PC-9 (cell line): ENCODE data around the gene HES5. TPM values are rescaled to one million over a fixed set of nuclear protein-coding genes. Genes with fewer than 3 reads are reported as not detected.

Source experiments
- BruUV-seq: library from RNA; stranded (reverse); fragments of 400-500 nt; replicated peaks from 2 replicates; lab custom pipeline; 2021; lab: Mats Ljungman, UMichigan
- CTCF ChIA-PET: fragments of 300-600 bp; sonication (Branson Sonifier 250); formaldehyde crosslinking; loops from one replicate; lab custom pipeline; 2022; ENCODE audit warnings: antibody characterized with exemption; lab: Charles Lee
- POLR2A ChIA-PET: fragments of 300-600 bp; sonication (Branson Sonifier 250); formaldehyde crosslinking; loops from one replicate; lab custom pipeline; 2022; ENCODE audit warnings: antibody characterized with exemption; ENCODE audit not compliant: unreplicated experiment; lab: Charles Lee
- DNase-seq, 2 experiments: peaks; one replicate each; pipeline versions ENCODE4 v3.0.0 to v3.0.0-alpha.2; 2015 to 2022; ENCODE audit warnings: mixed read lengths in 1 of 2
- H2AFZ ChIP-seq: fragments of 200-600 bp; sonication (generic); 2 replicates; pipeline ENCODE4 v1.8.1; 2017; ENCODE audit warnings: antibody characterized with exemption
- H3F3A ChIP-seq: fragments of 200-600 bp; sonication (generic); 2 replicates; pipeline ENCODE4 v1.8.1; 2017; ENCODE audit warnings: antibody characterized with exemption, mild to moderate bottlenecking, low read depth; ENCODE audit not compliant: insufficient read depth
- H3K27ac ChIP-seq: fragments of 200-600 bp; sonication (generic); 2 replicates; pipeline ENCODE4 v1.6.1; 2016; ENCODE audit warnings: mixed run types
- H3K27me3 ChIP-seq: fragments of 200-600 bp; sonication (generic); 2 replicates; pipeline ENCODE4 v1.6.1; 2016; ENCODE audit warnings: low read depth, mixed run types; ENCODE audit not compliant: insufficient read depth
- H3K36me3 ChIP-seq: fragments of 200-600 bp; sonication (generic); 2 replicates; pipeline ENCODE4 v1.6.1; 2016; ENCODE audit warnings: low read depth, mixed run types
- H3K4me1 ChIP-seq: fragments of 200-600 bp; sonication (generic); replicated peaks from 2 replicates; pipeline ENCODE4 v1.6.1; 2016; ENCODE audit warnings: mixed run types; ENCODE audit not compliant: insufficient read depth
- H3K4me2 ChIP-seq: fragments of 200-600 bp; sonication (generic); 2 replicates; pipeline ENCODE4 v1.6.1; 2017; ENCODE audit warnings: mixed run types
- H3K4me3 ChIP-seq: fragments of 200-600 bp; sonication (generic); 2 replicates; pipeline ENCODE4 v1.6.1; 2016; ENCODE audit warnings: mixed run types
- H3K79me2 ChIP-seq: fragments of 200-600 bp; sonication (generic); 2 replicates; pipeline ENCODE4 v1.6.1; 2017; ENCODE audit warnings: low read depth, mixed run types
- H3K9me2 ChIP-seq: fragments of 200-600 bp; sonication (generic); 2 replicates; pipeline ENCODE4 v1.8.1; 2017; ENCODE audit warnings: mild to moderate bottlenecking; ENCODE audit not compliant: insufficient read depth
- H3K9me3 ChIP-seq: fragments of 200-600 bp; sonication (generic); 2 replicates; pipeline ENCODE4 v1.8.1; 2016; ENCODE audit warnings: low read depth; ENCODE audit not compliant: insufficient read depth
- H4K20me1 ChIP-seq: fragments of 200-600 bp; sonication (generic); 2 replicates; pipeline ENCODE4 v1.8.1; 2017; ENCODE audit not compliant: insufficient read depth
- EZH2 ChIP-seq: fragments of 200-600 bp; sonication (generic); IDR thresholded peaks from 2 replicates; pipeline ENCODE4 v1.8.0; 2017; ENCODE audit warnings: antibody characterized with exemption, low read depth
- intact Hi-C: fragments of 100-400 bp; cut with micrococcal nuclease; formaldehyde crosslinking; loops from one replicate; pipeline ENCODE4 v1.10.0; 2022; ENCODE audit not compliant: unreplicated experiment
- total RNA-seq: library from RNA; stranded (reverse); gene quantifications from 2 replicates; pipeline ENCODE4 v1.2.3, GENCODE V29; 2021
- TF ChIP-seq, protein P1 (sequence below): fragments of 200-600 bp; sonication (generic); conservative IDR thresholded peaks from 2 replicates; pipeline ENCODE4 v1.6.1; 2017; ENCODE audit warnings: mixed run types, antibody characterized with exemption, mild to moderate bottlenecking, moderate library complexity

The HES5 gene
- total RNA-seq, 1 experiment from 2014 or later = not detected

GRCh38 chr1:2527556-2527860, 2.6 kb downstream of the HES5 start:
- Histone ChIP-seq H3K79me2 (peaks cover 35% of the 10 kb centered on the region), H3K9me3 (no peaks in the 10 kb centered on the region), H3K9me2 (no peaks in the 10 kb centered on the region), H3K4me3 (no peak overlapping the region), H3K36me3 (no peaks in the 10 kb centered on the region), H3F3A (peaks cover 6% of the 10 kb centered on the region; the same call in 1 of the 2 replicates), H3K27me3 (peaks cover 21% of the 10 kb centered on the region), H3K4me1 (peaks cover 18% of the 10 kb centered on the region), H4K20me1 (peaks cover 26% of the 10 kb centered on the region), H2AFZ (no peak overlapping the region), H3K4me2 (no peak overlapping the region), H3K27ac (no peak overlapping the region)
- no TSS peak for BruUV-seq
- DNase-seq = no peak
- ChIA-PET POLR2A (no interaction called here), CTCF (no interaction called here)
- TF ChIP-seq EZH2 = no peak
- TF ChIP-seq, protein P1, sequence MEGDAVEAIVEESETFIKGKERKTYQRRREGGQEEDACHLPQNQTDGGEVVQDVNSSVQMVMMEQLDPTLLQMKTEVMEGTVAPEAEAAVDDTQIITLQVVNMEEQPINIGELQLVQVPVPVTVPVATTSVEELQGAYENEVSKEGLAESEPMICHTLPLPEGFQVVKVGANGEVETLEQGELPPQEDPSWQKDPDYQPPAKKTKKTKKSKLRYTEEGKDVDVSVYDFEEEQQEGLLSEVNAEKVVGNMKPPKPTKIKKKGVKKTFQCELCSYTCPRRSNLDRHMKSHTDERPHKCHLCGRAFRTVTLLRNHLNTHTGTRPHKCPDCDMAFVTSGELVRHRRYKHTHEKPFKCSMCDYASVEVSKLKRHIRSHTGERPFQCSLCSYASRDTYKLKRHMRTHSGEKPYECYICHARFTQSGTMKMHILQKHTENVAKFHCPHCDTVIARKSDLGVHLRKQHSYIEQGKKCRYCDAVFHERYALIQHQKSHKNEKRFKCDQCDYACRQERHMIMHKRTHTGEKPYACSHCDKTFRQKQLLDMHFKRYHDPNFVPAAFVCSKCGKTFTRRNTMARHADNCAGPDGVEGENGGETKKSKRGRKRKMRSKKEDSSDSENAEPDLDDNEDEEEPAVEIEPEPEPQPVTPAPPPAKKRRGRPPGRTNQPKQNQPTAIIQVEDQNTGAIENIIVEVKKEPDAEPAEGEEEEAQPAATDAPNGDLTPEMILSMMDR = no peak
- intact Hi-C loops = loop anchor here (1.0 to 5.0 kb wide), 3 partner anchors 8 to 115 kb away; partner anchors contain the start of genes PEX10 and PRXL2B

GRCh38 chr1:2526824-2527555, 3.1 kb downstream of the HES5 start:
- CTCF ChIA-PET = no interaction called here
- intact Hi-C loops = loop anchor here (1.0 to 5.0 kb wide), 4 partner anchors 8 to 115 kb away; partner anchors contain the start of genes PEX10 and PRXL2B

More at GRCh38 chr1:2526824-2527555, 3.1 kb downstream of the HES5 start:
- no peak for TF ChIP-seq EZH2
- TF ChIP-seq, protein P1 = no peak
- POLR2A ChIA-PET = interaction anchor here (0.6 to 1.2 kb wide), 3 partner anchors 19 to 392 kb away, joined by 3 to 6 read pairs (median 5); no protein-coding TSS in a partner anchor
- Histone ChIP-seq H3K27me3 (peaks cover 21% of the 10 kb centered on the region), H2AFZ (peak overlapping the region; percentile 40; the same call in 1 of the 2 replicates), H3K36me3 (no peaks in the 10 kb centered on the region), H3K4me3 (peak overlapping the region; percentile 96), H3K9me2 (no peaks in the 10 kb centered on the region), H3K27ac (no peak overlapping the region), H3K79me2 (peaks cover 38% of the 10 kb centered on the region), H3K4me2 (peak overlapping the region; percentile 94), H3K9me3 (no peaks in the 10 kb centered on the region), H3F3A (peaks cover 6% of the 10 kb centered on the region; the same call in 1 of the 2 replicates), H3K4me1 (peaks cover 18% of the 10 kb centered on the region), H4K20me1 (peaks cover 26% of the 10 kb centered on the region)
- no TSS peak for BruUV-seq
- peak; percentile 46 to 61 for DNase-seq
